NCI-H2227 (cell line): ENCODE data around the gene CSF2RB.

Experiments used
- DNase-seq: peaks from one replicate; lab custom pipeline; 2025; ENCODE audit not compliant: unreplicated experiment; lab: John Stamatoyannopoulos, UW

CSF2RB gene

GRCh38 chr22:36934418-36935312, 21.2 kb downstream of the CSF2RB start:
- DNase-seq, result no peak

DNA sequence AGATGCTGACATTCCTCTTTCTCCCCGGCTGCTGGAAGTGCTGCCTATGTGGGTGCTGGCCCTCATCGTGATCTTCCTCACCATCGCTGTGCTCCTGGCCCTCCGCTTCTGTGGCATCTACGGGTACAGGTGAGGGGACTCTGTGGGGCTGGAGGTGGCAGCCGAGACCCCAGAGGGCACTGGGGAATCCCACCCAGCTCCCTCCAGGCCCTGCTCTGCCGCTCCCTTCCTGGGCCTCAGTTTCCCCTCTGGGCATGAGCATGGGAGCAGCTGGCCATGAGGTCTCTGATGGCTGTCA, 21.8 kb downstream of the CSF2RB start:
- DNase-seq, result no peak

DNA sequence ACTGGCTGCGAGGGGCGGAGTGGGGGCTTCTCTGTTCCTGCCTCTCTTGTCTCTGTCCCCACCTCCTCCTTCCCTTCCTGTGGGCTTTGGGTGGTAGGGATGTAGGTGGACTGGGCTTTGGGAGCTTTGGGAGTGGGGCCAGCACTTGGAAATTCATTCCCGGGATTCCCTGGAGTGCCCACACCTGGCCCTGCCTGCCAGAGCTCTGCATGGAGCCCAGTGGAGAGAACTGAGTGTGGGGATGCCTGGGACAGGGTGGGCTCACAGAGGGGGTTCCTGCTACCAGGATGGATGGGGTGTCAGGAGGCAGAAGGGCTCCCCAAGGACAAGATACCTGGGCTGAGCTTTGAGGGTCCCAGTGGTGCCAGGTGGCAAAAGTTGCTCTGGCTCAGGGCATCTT, 22.3 kb downstream of the CSF2RB start:
- DNase-seq, result no peak

GRCh38 chr22:36936362-36937116, 23.1 kb downstream of the CSF2RB start:
- DNase-seq, result no peak

DNA sequence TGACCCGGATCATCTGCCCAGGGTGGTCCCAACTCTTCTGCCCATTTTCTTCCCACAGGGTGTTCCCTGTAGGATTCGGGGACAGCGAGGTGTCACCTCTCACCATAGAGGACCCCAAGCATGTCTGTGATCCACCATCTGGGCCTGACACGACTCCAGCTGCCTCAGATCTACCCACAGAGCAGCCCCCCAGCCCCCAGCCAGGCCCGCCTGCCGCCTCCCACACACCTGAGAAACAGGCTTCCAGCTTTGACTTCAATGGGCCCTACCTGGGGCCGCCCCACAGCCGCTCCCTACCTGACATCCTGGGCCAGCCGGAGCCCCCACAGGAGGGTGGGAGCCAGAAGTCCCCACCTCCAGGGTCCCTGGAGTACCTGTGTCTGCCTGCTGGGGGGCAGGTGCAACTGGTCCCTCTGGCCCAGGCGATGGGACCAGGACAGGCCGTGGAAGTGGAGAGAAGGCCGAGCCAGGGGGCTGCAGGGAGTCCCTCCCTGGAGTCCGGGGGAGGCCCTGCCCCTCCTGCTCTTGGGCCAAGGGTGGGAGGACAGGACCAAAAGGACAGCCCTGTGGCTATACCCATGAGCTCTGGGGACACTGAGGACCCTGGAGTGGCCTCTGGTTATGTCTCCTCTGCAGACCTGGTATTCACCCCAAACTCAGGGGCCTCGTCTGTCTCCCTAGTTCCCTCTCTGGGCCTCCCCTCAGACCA, 24.0 kb downstream of the CSF2RB start:
- no peak for DNase-seq

DNA sequence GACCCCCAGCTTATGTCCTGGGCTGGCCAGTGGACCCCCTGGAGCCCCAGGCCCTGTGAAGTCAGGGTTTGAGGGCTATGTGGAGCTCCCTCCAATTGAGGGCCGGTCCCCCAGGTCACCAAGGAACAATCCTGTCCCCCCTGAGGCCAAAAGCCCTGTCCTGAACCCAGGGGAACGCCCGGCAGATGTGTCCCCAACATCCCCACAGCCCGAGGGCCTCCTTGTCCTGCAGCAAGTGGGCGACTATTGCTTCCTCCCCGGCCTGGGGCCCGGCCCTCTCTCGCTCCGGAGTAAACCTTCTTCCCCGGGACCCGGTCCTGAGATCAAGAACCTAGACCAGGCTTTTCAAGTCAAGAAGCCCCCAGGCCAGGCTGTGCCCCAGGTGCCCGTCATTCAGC, 24.6 kb downstream of the CSF2RB start:
- no peak for DNase-seq

- no peak for DNase-seq
These were observed 25.5 kb downstream of the CSF2RB start for GRCh38 chr22:36938886-36939285.

GRCh38 chr22:36940676-36941075, 27.2 kb downstream of the CSF2RB start:
- DNase-seq, result no peak

DNA sequence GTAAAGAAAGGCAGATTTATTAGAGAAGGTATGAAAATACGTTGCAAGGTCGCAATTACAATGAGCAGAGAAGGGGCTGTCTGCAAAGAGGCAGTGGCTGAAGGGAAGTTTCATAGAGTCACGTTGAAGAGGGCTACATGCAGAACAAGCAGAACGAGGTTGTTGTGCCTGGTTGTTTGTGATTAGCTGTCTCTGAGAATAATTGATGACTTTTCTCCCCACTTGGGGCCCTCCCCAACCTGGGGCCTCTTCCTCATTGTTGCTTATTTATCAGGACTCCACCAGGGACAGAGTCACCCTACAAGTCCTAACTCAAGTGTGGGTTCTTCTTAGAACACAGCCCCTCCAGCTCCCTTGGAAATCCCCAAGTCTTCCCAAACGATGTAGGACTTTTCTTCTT, 29.1 kb downstream of the CSF2RB start:
- no peak for DNase-seq

GRCh38 chr22:36946421-36947158, 33.2 kb downstream of the CSF2RB start:
- no peak for DNase-seq

GRCh38 chr22:36948273-36949225, 35.1 kb downstream of the CSF2RB start:
- DNase-seq, result no peak

DNA sequence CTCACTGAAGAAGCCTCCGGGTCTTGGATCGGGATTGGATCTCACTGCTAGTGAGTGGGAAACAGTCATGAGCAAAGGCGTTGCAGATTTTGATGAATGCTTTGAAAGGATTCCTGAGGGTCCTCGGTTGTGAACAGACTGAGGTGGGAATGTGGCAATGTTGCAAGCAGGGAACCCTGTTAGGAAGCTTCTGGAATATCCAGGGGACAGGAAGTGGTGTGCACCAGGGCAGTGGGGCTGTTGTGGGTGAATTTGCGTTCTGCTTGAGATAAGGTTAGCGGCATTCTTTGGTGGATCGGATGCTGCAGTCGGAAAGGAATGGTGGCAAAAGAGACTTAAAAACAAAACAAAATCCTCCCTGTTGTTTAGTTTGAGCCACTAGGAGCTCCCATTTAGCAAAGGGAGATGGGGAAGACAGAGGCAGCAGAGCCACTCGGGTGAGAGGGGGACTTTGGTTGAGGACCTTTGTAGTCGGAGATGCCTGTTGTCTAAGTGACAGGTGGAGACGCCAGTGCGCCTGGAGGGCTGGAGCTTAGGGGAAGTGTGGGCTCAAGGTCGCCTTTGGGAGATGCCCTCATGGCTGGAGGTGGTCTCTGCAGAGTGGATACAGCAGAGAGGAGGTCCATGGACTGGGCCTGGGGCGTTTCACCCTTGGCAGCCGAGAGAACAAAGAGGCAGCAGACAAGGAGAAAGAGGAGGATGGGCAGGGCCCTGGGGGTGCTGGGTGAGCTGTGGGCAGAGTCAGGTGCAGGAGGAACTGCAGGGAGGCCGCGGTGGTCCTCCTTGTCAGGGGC, 37.6 kb downstream of the CSF2RB start:
- DNase-seq, result no peak

GRCh38 chr22:36951746-36952145, 38.3 kb downstream of the CSF2RB start:
- DNase-seq, result no peak

- no peak for DNase-seq
These were observed 40.0 kb downstream of the CSF2RB start for GRCh38 chr22:36953239-36954080.

DNA sequence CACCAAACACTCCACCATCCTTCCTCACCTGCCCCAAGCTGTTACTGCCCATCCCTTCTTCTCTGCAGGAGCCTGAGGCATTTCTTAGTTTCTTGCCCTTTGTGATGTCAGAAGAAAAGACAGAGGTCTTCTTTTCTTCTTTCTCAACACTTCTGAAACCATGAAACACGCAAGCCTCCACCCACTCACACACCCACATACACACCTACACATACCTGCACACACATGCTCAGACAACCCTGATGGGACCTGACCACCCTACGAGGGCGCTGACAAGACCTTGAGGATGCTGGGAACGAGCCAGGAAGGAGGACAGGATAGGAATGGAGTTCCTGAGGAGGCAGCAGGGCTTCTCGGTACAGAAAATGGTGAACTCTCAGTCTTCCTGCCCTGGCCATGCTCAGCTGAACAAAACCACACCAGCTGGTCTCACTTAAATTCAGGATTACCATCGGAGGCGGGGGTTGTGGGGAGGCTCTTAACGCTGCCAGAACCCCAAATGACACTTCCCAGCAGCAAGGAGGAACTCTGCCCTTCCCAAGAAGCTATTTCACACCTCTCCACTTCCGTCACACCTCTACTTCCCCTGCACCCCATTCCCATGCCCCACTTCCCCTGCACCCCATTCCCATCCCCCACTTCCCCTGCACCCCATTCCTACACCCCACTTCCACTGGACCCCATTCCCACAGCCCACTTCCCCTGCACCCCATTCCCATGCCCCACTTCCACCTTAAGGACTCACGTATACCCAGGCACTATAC, 41.0 kb downstream of the CSF2RB start:
- DNase-seq, result no peak

DNA sequence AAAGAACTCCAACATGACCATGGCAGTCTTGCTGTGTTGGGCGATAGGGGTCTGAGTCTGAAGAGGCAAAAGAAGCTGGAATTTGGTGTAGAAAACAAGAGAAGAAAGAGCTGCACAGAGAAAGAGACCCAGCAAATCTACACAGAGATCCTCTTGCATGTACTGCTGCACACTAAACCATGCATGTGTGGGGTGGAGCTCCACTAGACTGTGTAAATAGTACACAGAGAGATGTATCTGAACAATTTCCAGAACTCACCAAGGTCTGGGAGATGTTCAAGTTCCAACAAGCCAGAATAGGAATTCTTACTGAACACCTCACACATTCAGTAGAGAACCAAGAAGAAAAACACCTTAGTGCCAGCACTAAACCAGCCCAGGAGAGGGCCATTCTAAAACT, 42.3 kb downstream of the CSF2RB start:
- no peak for DNase-seq

DNA sequence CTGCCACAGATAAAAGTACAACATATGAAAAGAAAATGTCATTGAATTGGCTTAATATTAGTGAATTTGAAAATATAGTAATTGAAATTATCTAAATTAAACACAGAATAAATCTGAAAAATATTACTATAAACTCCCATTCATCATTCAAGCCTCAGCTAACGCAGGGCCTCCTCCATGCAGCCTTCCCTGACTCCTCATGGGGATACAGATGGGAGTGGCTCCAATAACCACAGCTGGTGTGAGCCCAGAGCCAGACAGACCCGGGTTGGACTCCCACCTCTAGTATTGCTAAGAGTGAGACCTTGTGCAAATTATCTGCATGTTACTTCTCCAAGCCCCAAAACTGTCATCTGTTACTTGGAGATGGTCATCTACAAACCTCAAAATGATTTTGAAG, 44.9 kb downstream of the CSF2RB start:
- DNase-seq, result no peak

GRCh38 chr22:36961626-36962025, 48.2 kb downstream of the CSF2RB start:
- no peak for DNase-seq
